ENCODE measurements around the gene NTN3. TPM values are rescaled to one million over a fixed set of nuclear protein-coding genes. Genes with fewer than 3 reads are reported as not detected.

Gene NTN3
- total and polyA plus RNA-seq, 2 of the 8 experiments (the other 6 are each of a cell fraction or from before 2014, with no cell fraction given), result 0.30 to 0.34 TPM

DNA sequence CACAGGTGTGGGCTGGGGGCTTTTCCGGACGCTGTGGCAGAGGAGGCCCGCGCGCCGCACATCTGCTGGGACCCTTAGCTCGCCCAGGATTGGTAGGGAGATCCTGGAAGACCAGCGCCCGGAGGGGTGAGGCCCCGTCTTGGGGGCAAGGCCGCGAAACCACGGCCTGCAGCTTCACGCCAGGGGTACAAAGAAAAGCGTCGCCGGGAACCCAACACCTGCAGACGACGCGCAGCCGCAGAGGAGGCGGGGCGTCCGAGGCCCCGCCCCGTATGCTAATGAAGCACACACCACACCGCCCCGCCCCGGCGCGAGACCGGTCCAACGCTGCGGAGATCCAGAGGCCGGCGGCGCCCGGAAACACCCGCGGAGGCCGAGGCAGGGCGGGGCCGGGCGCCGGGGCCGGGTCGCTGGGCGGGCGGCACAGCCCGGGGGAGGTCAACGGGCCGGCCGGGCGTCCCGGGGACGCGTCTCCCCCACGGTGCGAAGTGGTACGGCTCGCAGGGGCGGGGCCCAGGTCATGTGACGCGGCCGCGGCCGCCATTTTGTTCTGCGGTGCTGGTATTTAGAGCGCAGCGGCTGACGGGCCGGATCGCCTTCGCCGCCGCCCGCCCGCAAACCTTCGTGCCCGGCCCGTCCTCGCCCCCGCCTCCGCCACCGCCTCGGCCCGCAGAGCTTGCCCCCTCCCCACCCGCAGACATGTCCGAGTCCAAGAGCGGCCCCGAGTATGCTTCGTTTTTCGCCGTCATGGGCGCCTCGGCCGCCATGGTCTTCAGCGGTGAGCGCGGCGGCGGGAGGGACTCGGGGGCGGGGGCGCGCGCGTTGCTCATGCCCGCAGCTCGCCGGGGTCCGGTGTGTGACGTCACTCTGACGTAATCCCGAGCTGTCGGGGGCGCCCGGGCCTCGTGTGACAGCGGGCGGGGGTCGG is 42.6 kb downstream of the NTN3 start, which contains the start of gene ATP6V0C (continued):
- peak; percentile 78; the same call in 1 of the 2 replicates for TF ChIP-seq CHD1 (IDR thresholded peaks at IDR 0.05; ENCODE audit: low read depth, low read length)
- TF ChIP-seq RBBP5 (IDR thresholded peaks at IDR 0.05; ENCODE audit: borderline replicate concordance, low read depth, low read length), result 0 out of 2 replicates have a peak, but pooled peaks have one; percentile 34
- peak; percentile 93 for TF ChIP-seq TAF1 (IDR thresholded peaks at IDR 0.05; ENCODE audit: low read depth, low read length)
- 0 out of 2 replicates have a peak, but pooled peaks have one; percentile 25 for TF ChIP-seq TCF12 (IDR thresholded peaks at IDR 0.05; ENCODE audit: low read depth, low read length)
- TF ChIP-seq ASH2L (IDR thresholded peaks at IDR 0.05; ENCODE audit: low read length), result peak; percentile 58
- TF ChIP-seq NRF1 (IDR thresholded peaks at IDR 0.05; ENCODE audit: low read depth, low read length), result peak; percentile 47; the same call in 1 of the 2 replicates
- TF ChIP-seq SP4 (IDR thresholded peaks at IDR 0.05; ENCODE audit: low read length), result peak; percentile 69; the same call in 1 of the 2 replicates
- TF ChIP-seq SIN3A (conservative IDR thresholded peaks at IDR 0.05 in 1 of 2, IDR thresholded peaks at IDR 0.05 in 1 of 2; ENCODE audit: low read depth in 1 of 2, low read length in 2 of 2), result peak in 1 of 2 experiments; percentile 17; a peak in 2 of 4 replicates
- peak in 1 of 2 experiments; percentile 90; a peak in 2 of 3 replicates for TF ChIP-seq EP300 (IDR thresholded peaks at IDR 0.05; ENCODE audit: borderline replicate concordance in 1 of 2, low read depth in 2 of 2, low read length in 2 of 2)
